Dermis microvascular lymphatic vessel endothelial cell (primary cell): ENCODE data around the gene CLIC2. TPM values are rescaled to one million over a fixed set of nuclear protein-coding genes. Genes with fewer than 3 reads are reported as not detected.

ENCODE experiments used
- DNase-seq, 2 donors: peaks; one replicate each; pipeline versions ENCODE4 v3.0.0 to v3.0.0-alpha.2; 2010; ENCODE audit warnings: low read depth in 2 of 2
- total RNA-seq: library from RNA; depleted of rRNA; stranded (reverse); fragments of >200 nt; gene quantifications from 2 replicates; pipeline ENCODE4 v1.2.1, GENCODE V29; 2014

CLIC2 gene
- total RNA-seq, 1 donor from 2014 or later, result 11.2 TPM

- DNase-seq, result no peak
Measured at GRCh38 chrX:155262970-155263754, 71.3 kb downstream of the CLIC2 start.

GRCh38 chrX:155259752-155260151, 74.7 kb downstream of the CLIC2 start:
- no peak for DNase-seq

GRCh38 chrX:155251391-155251790, 83.0 kb downstream of the CLIC2 start:
- no peak for DNase-seq

- no peak for DNase-seq
Measured at GRCh38 chrX:155247497-155247896, 86.9 kb downstream of the CLIC2 start.

- no peak for DNase-seq
Measured at GRCh38 chrX:155246748-155247147, 87.7 kb downstream of the CLIC2 start.

- no peak for DNase-seq
Measured at GRCh38 chrX:155242300-155242699, 92.1 kb downstream of the CLIC2 start.

- DNase-seq, result no peak
Measured at GRCh38 chrX:155237719-155238118, 96.7 kb downstream of the CLIC2 start.

- no peak for DNase-seq
Measured at GRCh38 chrX:155235891-155236290, 98.5 kb downstream of the CLIC2 start.

- DNase-seq, result no peak
Measured at GRCh38 chrX:155231163-155231562, 103.3 kb downstream of the CLIC2 start.

Other genes starting within 250 kb of the CLIC2 start
- 33.9 and 54.3 TPM in 2 replicates for gene VBP1, start 118.2 kb downstream of the CLIC2 start, total RNA-seq
- 0.13 and 0.26 TPM in 2 replicates for gene RAB39B, start 70.1 kb downstream of the CLIC2 start, total RNA-seq
- gene F8A2, start 47.5 kb upstream of the CLIC2 start, total RNA-seq, result not detected in 2 replicates
- gene F8A3, start 124.0 kb upstream of the CLIC2 start, total RNA-seq, result 1.4 and 1.6 TPM in 2 replicates